Retinal pigment epithelial cell (primary cell): ENCODE data around the gene CFAP107.
"Not testable (repeated sequence)": the region's sequence is repeated elsewhere in the genome, so short reads cannot be mapped to it uniquely, and the experiment has no call there.

Experiments
- DNase-seq: peaks from one replicate; pipeline ENCODE4 v3.0.0-alpha.2; 2010; ENCODE audit warnings: low read depth
- H3K4me3 ChIP-seq: 2 replicates; pipeline ENCODE4 v1.5.1; 2011; ENCODE audit warnings: mild to moderate bottlenecking, low read length, control low read depth, moderate library complexity
- TF ChIP-seq, protein P1 (sequence below): conservative IDR thresholded peaks from 2 replicates; pipeline ENCODE4 v1.5.1; 2011; ENCODE audit warnings: low read depth, low read length, control low read depth, inconsistent platforms

Gene CFAP107

DNA sequence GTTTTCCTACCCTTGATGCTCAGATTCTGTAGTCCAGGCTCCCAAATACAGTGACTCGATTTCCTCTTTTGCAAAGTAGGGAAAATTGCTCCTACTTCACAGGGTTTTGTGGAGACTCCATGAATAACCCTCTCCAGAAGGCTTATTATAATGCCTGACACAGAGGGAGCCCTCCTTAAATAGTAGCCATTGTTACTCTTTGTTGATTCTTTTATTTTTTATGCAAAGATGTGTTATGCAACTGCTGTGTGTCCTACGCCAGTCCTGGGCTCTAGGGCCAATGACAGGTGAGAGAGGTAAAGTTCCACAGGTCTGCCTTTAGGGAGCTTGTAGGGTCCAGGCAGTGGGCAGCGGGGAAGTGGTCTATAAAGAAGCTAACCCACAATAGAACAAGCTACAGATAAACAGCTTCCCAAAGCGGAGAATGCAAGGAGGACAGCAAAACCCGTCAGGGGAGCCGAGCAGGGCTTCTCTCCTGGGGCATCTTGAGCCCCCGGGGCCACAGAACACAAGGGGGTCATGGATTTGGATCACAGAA lies 28.6 kb upstream of the CFAP107 start:
- TF ChIP-seq, protein P1, sequence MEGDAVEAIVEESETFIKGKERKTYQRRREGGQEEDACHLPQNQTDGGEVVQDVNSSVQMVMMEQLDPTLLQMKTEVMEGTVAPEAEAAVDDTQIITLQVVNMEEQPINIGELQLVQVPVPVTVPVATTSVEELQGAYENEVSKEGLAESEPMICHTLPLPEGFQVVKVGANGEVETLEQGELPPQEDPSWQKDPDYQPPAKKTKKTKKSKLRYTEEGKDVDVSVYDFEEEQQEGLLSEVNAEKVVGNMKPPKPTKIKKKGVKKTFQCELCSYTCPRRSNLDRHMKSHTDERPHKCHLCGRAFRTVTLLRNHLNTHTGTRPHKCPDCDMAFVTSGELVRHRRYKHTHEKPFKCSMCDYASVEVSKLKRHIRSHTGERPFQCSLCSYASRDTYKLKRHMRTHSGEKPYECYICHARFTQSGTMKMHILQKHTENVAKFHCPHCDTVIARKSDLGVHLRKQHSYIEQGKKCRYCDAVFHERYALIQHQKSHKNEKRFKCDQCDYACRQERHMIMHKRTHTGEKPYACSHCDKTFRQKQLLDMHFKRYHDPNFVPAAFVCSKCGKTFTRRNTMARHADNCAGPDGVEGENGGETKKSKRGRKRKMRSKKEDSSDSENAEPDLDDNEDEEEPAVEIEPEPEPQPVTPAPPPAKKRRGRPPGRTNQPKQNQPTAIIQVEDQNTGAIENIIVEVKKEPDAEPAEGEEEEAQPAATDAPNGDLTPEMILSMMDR, result no peak

GRCh38 chr1:12722626-12723025 lies 23.4 kb upstream of the CFAP107 start:
- TF ChIP-seq, protein P1, result no peak
- no peak for DNase-seq
- H3K4me3 ChIP-seq, result no peak overlapping the region

More for the DNA sequence above, 28.6 kb upstream of the CFAP107 start:
- DNase-seq, result no peak
- H3K4me3 ChIP-seq, result no peak overlapping the region

GRCh38 chr1:12728391-12728790 lies 17.6 kb upstream of the CFAP107 start:
- TF ChIP-seq, protein P1, result no peak
- DNase-seq, result no peak
- no peak overlapping the region for H3K4me3 ChIP-seq

DNA sequence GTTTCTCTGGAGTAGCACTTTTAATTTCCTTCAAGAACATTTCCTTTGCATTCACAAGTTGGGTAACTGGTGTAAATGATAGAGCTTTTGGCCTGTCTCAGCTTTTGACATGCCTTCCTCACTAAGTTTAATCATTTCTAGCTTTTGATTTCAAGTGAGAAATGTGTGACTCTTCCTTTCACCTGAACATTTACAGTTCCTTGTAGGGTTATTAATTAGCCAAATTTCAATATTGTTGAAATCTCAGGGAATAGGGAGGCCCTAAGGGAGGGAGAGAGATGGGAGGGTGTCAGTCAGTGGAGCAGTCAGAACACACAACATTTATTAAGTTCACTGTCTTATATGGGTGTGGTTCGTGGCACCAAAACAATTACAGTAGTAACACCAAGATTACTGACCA lies 15.8 kb upstream of the CFAP107 start:
- DNase-seq, result no peak
- H3K4me3 ChIP-seq, result no peak overlapping the region
- TF ChIP-seq, protein P1, result no peak

GRCh38 chr1:12731084-12731483 lies 14.9 kb upstream of the CFAP107 start:
- not testable (repeated sequence) for H3K4me3 ChIP-seq, DNase-seq

DNA sequence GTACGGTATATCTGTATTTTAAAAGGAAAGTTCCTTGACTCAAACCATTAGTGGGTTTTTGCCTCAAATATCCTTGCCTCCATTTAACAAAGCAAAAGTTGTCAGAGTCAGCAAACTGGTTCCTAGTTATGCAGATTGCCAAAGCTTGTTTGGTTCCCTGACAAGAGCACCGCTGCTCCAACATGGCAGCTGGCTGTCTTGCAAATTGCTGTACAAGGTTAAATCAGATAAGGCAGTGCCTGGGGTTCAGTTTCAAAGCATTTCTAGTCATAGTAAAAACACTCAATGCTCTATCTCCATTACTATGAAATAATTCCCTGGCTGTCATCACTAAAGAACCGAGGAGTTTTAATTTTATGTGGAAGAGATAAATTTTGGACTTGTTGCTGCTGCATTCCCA lies 11.3 kb upstream of the CFAP107 start:
- DNase-seq, result no peak
- TF ChIP-seq, protein P1, result no peak
- H3K4me3 ChIP-seq, result no peak overlapping the region

DNA sequence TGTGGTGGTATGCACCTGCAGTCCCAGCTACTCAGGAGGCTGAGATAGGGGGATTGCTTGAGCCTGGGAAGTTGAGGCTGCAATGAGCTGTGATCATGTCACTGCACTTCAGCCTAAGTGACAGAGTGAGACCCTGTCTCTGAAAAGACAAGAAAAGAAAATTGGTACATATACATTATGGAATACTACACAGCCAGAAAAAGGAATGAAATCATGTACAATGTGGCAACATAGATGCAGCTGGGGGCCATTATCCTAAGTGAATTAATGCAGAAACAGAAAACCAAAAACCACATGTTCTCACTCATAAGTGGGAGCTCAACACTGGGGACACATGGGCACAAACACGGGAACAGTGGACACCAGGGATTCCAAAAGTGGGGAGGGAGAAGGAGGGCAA lies 7.1 kb upstream of the CFAP107 start:
- TF ChIP-seq, protein P1, result no peak
- DNase-seq, result no peak
- no peak overlapping the region for H3K4me3 ChIP-seq

- DNase-seq, result no peak
- H3K4me3 ChIP-seq, result no peak overlapping the region
- TF ChIP-seq, protein P1, result no peak
Observed at GRCh38 chr1:12739613-12740012, 6.4 kb upstream of the CFAP107 start.
